Measurements from ENCODE around the gene BCS1L. TPM values are rescaled to one million over a fixed set of nuclear protein-coding genes. Genes with fewer than 3 reads are reported as not detected.
A peak's percentile ranks its signal among the peaks of the same experiment; 100 is the strongest.

Gene BCS1L
- total and polyA plus RNA-seq, 9 of the 15 experiments (the other 6 are each of a cell fraction or from before 2014, with no cell fraction given): 37.6 to 103 (median 56.7) TPM

DNA sequence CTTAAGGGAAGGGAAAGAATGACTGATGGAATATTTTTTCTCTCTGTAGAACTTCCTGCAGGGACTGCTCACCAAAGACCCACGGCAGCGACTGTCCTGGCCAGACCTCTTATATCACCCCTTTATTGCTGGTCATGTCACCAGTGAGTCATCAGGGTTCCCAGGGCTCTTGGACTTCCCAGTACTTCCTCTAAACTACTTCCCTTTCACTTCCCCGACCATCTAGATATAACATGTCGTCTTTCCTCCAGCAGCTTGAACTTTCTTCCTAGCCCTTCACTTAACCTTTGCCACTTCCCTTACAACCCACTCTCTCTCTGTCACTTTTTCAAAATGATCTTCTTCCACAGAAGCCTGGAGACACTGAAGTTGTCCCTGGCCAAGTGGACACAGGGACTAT, 19.6 kb downstream of the BCS1L start (continued):
- no peak for TF ChIP-seq NR2C2 (CRISPR knock-in tag; IDR thresholded peaks at IDR 0.05)
- 0 out of 2 replicates have a peak, but pooled peaks have one; percentile 30 for TF ChIP-seq NR2C2 (tag; IDR thresholded peaks at IDR 0.05)
- TF ChIP-seq, protein P1, sequence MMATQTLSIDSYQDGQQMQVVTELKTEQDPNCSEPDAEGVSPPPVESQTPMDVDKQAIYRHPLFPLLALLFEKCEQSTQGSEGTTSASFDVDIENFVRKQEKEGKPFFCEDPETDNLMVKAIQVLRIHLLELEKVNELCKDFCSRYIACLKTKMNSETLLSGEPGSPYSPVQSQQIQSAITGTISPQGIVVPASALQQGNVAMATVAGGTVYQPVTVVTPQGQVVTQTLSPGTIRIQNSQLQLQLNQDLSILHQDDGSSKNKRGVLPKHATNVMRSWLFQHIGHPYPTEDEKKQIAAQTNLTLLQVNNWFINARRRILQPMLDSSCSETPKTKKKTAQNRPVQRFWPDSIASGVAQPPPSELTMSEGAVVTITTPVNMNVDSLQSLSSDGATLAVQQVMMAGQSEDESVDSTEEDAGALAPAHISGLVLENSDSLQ (IDR thresholded peaks at IDR 0.05): peak; percentile 24; the same call in 1 of the 2 replicates
- TF ChIP-seq SPI1 (IDR thresholded peaks at IDR 0.05; ENCODE audit: borderline replicate concordance, low read depth, low read length): peak; percentile 46; the same call in 1 of the 2 replicates
- no peak for TF ChIP-seq ZNF75A (CRISPR knock-in tag; IDR thresholded peaks at IDR 0.05)
- peak; percentile 92 for TF ChIP-seq FOSL1 (tag; conservative IDR thresholded peaks at IDR 0.05)
- TF ChIP-seq LARP7 (IDR thresholded peaks at IDR 0.05): no peak
- no peak for TF ChIP-seq ZNF583 (CRISPR knock-in tag; IDR thresholded peaks at IDR 0.05)
- TF ChIP-seq, protein P2, sequence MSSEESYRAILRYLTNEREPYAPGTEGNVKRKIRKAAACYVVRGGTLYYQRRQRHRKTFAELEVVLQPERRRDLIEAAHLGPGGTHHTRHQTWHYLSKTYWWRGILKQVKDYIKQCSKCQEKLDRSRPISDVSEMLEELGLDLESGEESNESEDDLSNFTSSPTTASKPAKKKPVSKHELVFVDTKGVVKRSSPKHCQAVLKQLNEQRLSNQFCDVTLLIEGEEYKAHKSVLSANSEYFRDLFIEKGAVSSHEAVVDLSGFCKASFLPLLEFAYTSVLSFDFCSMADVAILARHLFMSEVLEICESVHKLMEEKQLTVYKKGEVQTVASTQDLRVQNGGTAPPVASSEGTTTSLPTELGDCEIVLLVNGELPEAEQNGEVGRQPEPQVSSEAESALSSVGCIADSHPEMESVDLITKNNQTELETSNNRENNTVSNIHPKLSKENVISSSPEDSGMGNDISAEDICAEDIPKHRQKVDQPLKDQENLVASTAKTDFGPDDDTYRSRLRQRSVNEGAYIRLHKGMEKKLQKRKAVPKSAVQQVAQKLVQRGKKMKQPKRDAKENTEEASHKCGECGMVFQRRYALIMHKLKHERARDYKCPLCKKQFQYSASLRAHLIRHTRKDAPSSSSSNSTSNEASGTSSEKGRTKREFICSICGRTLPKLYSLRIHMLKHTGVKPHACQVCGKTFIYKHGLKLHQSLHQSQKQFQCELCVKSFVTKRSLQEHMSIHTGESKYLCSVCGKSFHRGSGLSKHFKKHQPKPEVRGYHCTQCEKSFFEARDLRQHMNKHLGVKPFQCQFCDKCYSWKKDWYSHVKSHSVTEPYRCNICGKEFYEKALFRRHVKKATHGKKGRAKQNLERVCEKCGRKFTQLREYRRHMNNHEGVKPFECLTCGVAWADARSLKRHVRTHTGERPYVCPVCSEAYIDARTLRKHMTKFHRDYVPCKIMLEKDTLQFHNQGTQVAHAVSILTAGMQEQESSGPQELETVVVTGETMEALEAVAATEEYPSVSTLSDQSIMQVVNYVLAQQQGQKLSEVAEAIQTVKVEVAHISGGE (CRISPR knock-in tag; IDR thresholded peaks at IDR 0.05): 0 out of 6 replicates have a peak, but pooled peaks of 1 of the 3 experiments have one; percentile 20
- TF ChIP-seq FOS (IDR thresholded peaks at IDR 0.05; ENCODE audit: extremely low read depth, insufficient read length): peak; percentile 45
- TF ChIP-seq DPF2 (IDR thresholded peaks at IDR 0.05): peak; percentile 57
- TF ChIP-seq SMARCC2 (IDR thresholded peaks at IDR 0.05; ENCODE audit: low read depth): peak; percentile 38; the same call in 1 of the 2 replicates
- TF ChIP-seq, protein P3, sequence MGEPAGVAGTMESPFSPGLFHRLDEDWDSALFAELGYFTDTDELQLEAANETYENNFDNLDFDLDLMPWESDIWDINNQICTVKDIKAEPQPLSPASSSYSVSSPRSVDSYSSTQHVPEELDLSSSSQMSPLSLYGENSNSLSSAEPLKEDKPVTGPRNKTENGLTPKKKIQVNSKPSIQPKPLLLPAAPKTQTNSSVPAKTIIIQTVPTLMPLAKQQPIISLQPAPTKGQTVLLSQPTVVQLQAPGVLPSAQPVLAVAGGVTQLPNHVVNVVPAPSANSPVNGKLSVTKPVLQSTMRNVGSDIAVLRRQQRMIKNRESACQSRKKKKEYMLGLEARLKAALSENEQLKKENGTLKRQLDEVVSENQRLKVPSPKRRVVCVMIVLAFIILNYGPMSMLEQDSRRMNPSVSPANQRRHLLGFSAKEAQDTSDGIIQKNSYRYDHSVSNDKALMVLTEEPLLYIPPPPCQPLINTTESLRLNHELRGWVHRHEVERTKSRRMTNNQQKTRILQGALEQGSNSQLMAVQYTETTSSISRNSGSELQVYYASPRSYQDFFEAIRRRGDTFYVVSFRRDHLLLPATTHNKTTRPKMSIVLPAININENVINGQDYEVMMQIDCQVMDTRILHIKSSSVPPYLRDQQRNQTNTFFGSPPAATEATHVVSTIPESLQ (CRISPR knock-in tag; IDR thresholded peaks at IDR 0.05): no peak
- TF ChIP-seq, protein P4, sequence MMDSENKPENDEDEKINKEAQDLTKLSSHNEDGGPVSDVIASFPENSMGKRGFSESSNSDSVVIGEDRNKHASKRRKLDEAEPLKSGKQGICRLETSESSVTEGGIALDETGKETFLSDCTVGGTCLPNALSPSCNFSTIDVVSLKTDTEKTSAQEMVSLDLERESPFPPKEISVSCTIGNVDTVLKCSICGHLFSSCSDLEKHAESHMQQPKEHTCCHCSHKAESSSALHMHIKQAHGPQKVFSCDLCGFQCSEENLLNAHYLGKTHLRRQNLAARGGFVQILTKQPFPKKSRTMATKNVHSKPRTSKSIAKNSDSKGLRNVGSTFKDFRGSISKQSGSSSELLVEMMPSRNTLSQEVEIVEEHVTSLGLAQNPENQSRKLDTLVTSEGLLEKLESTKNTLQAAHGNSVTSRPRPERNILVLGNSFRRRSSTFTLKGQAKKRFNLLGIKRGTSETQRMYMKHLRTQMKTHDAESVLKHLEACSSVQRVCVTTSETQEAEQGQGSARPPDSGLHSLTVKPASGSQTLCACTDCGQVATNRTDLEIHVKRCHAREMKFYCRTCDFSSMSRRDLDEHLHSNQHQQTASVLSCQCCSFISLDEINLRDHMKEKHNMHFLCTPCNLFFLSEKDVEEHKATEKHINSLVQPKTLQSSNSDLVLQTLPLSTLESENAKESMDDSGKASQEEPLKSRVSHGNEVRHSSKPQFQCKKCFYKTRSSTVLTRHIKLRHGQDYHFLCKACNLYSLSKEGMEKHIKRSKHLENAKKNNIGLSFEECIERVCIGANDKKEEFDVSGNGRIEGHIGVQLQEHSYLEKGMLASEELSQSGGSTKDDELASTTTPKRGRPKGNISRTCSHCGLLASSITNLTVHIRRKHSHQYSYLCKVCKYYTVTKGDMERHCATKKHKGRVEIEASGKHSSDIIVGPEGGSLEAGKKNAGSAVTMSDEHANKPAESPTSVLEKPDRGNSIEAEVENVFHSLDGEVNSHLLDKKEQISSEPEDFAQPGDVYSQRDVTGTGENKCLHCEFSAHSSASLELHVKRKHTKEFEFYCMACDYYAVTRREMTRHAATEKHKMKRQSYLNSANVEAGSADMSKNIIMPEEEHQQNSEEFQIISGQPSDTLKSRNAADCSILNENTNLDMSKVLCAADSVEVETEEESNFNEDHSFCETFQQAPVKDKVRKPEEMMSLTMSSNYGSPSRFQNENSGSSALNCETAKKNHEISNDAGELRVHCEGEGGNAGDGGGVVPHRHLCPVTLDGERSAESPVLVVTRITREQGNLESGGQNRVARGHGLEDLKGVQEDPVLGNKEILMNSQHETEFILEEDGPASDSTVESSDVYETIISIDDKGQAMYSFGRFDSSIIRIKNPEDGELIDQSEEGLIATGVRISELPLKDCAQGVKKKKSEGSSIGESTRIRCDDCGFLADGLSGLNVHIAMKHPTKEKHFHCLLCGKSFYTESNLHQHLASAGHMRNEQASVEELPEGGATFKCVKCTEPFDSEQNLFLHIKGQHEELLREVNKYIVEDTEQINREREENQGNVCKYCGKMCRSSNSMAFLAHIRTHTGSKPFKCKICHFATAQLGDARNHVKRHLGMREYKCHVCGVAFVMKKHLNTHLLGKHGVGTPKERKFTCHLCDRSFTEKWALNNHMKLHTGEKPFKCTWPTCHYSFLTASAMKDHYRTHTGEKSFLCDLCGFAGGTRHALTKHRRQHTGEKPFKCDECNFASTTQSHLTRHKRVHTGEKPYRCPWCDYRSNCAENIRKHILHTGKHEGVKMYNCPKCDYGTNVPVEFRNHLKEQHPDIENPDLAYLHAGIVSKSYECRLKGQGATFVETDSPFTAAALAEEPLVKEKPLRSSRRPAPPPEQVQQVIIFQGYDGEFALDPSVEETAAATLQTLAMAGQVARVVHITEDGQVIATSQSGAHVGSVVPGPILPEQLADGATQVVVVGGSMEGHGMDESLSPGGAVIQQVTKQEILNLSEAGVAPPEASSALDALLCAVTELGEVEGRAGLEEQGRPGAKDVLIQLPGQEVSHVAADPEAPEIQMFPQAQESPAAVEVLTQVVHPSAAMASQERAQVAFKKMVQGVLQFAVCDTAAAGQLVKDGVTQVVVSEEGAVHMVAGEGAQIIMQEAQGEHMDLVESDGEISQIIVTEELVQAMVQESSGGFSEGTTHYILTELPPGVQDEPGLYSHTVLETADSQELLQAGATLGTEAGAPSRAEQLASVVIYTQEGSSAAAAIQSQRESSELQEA (IDR thresholded peaks at IDR 0.05; ENCODE audit: low read depth): no peak

All from K562 (cell line).